PC-9 (cell line): ENCODE results near the gene JPT1.

Source experiments
- CTCF ChIP-seq: fragments of 200-600 bp; sonication (generic); conservative IDR thresholded peaks from 2 replicates; pipeline ENCODE4 v1.6.1; 2017; ENCODE audit warnings: mixed run types, antibody characterized with exemption, mild to moderate bottlenecking, moderate library complexity
- EZH2 ChIP-seq: fragments of 200-600 bp; sonication (generic); IDR thresholded peaks from 2 replicates; pipeline ENCODE4 v1.8.0; 2017; ENCODE audit warnings: antibody characterized with exemption, low read depth

GRCh38 chr17:75131278-75132017, 22.9 kb downstream of the JPT1 start, which contains the start of gene NT5C:
- peak; percentile 65 for TF ChIP-seq CTCF
- TF ChIP-seq EZH2: no peak
